Stomach smooth muscle (tissue), 2 donors: ENCODE data around the gene TEX13B.

Experiments
- H3K27ac ChIP-seq: one replicate; pipeline ENCODE4 v1.7.0; 2013; ENCODE audit warnings: mild to moderate bottlenecking, low read length, inconsistent platforms
- H3K27me3 ChIP-seq, 2 donors: one replicate each; pipeline ENCODE4 v1.7.0; 2013; ENCODE audit warnings: low read length in 2 of 2; ENCODE audit not compliant: insufficient read depth in 2 of 2, control insufficient read depth in 1 of 2
- H3K36me3 ChIP-seq, 2 donors: one replicate each; pipeline ENCODE4 v1.7.0; 2013; ENCODE audit warnings: low read length in 2 of 2; ENCODE audit not compliant: control insufficient read depth in 2 of 2, insufficient read depth in 2 of 2
- H3K4me1 ChIP-seq: one replicate; pipeline ENCODE4 v1.7.0; 2013; ENCODE audit warnings: low read length; ENCODE audit not compliant: control insufficient read depth, insufficient read depth
- H3K4me3 ChIP-seq, 2 donors: one replicate each; pipeline ENCODE4 v1.7.0; 2013; ENCODE audit warnings: low read length in 2 of 2
- H3K9ac ChIP-seq, 2 donors: one replicate each; pipeline ENCODE4 v1.7.0; 2013; ENCODE audit warnings: low read length in 2 of 2, mild to moderate bottlenecking in 1 of 2
- H3K9me3 ChIP-seq, 2 donors: one replicate each; pipeline ENCODE4 v1.7.0; 2013; ENCODE audit warnings: low read length in 2 of 2; ENCODE audit not compliant: control insufficient read depth in 2 of 2
- donor health status: healthy.
- donor health status: Pancreatic carcinoma.

Gene TEX13B, protein sequence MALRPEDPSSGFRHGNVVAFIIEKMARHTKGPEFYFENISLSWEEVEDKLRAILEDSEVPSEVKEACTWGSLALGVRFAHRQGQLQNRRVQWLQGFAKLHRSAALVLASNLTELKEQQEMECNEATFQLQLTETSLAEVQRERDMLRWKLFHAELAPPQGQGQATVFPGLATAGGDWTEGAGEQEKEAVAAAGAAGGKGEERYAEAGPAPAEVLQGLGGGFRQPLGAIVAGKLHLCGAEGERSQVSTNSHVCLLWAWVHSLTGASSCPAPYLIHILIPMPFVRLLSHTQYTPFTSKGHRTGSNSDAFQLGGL

DNA sequence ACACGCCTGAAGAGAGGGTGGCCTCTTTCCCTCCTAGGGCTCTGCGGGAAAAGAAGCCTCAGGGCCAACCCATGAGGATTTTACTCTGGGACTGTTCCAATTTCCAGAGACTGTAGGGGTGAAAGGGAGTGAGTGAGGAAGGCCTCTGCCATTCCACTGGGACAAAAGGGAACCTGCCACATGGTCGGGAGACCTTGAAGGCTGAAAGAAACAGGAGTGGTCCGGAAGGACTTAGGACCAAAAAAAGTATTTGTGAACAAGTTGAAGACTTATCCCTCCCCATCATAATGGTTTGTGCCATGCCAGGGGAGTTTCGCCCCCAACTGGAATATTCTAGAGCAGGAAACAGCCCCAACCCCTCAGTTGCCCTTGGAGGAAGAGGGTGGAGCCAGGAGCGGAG, at the start of gene TEX13B:
TEX13B (minus strand) TSS at position 15 of the 400 bp plus-strand sequence. CDS start 243 bp downstream, outside the sequence.
- no peaks in the 10 kb centered on the region for H3K9me3 ChIP-seq
- no peak within 1 kb of the TSS for H3K4me3 ChIP-seq
- peaks cover 0 to 10% of the 10 kb centered on the region in 2 donors for H3K27me3 ChIP-seq
- H3K4me1 ChIP-seq = no peaks in the 10 kb centered on the region
- H3K36me3 ChIP-seq = no peaks in the 10 kb centered on the region
- no peak within 1 kb of the TSS for H3K9ac ChIP-seq
- H3K27ac ChIP-seq = no peak within 1 kb of the TSS

DNA sequence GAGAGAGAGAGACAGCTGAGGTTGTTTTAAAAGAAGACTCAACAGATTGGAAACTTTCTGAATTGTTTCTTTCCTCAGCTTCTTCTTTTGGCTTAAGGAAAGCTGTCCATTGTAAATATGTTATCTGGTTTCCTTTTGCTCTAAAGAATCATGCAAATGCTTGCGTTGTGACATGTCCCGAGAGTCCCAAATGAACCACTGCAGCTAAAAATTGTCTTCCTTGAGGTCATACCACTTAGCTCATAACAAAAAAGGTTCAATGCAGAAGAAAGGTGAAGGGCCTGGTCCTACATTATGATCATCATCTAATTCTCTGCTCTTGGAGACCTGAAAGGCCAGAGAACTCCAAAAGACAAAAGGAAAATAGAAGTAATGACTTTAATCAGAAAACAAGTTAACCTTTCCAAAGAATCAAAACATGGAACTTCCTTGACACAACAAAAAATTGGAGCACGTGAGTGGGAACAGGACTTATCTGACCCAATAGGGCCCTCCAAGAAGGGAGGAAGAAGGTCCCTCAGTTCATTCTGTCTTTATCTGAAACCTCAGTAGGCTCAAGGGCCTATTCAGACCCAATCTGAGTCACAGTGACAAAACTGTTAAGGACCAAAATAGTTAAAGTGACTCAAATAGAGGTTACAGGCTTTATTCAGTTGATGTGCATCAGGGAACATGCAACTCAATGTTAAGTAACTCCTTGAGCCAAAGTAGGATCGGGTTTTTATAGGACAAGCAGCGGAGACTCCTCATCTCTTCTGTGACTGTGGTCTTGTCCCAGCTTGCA, 48.0 kb upstream of the TEX13B start:
- H3K27ac ChIP-seq = no peak overlapping the region
- no peak overlapping the region for H3K4me3 ChIP-seq
- H3K4me1 ChIP-seq = no peaks in the 10 kb centered on the region
- H3K36me3 ChIP-seq = no peaks in the 10 kb centered on the region
- peaks cover 0 to 6% of the 10 kb centered on the region in 2 donors for H3K27me3 ChIP-seq
- H3K9ac ChIP-seq = no peak overlapping the region
- no peaks in the 10 kb centered on the region for H3K9me3 ChIP-seq

DNA sequence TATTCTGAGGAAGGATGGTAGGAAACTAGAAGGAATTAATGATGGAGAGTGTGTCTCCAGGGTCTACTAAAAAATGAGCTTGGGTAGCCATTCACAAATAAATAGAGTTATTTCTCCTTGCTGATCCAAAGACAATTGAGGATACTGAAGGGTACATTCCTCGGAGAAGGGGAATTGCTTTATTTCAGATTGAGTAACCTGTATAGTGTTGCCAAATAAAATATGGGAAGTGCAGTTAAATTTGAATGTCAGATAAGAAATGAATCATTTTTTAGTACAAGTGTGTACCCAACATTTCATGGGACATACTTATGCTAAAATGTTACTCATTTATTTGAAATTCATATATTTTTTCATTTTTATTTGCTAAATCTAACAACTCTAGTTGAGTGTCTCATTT, 46.7 kb upstream of the TEX13B start:
- Histone ChIP-seq H3K4me3 (no peak overlapping the region), H3K36me3 (no peaks in the 10 kb centered on the region), H3K4me1 (no peaks in the 10 kb centered on the region), H3K27me3 (peaks cover 0 to 6% of the 10 kb centered on the region in 2 donors), H3K9me3 (no peaks in the 10 kb centered on the region), H3K9ac (no peak overlapping the region), H3K27ac (no peak overlapping the region)

DNA sequence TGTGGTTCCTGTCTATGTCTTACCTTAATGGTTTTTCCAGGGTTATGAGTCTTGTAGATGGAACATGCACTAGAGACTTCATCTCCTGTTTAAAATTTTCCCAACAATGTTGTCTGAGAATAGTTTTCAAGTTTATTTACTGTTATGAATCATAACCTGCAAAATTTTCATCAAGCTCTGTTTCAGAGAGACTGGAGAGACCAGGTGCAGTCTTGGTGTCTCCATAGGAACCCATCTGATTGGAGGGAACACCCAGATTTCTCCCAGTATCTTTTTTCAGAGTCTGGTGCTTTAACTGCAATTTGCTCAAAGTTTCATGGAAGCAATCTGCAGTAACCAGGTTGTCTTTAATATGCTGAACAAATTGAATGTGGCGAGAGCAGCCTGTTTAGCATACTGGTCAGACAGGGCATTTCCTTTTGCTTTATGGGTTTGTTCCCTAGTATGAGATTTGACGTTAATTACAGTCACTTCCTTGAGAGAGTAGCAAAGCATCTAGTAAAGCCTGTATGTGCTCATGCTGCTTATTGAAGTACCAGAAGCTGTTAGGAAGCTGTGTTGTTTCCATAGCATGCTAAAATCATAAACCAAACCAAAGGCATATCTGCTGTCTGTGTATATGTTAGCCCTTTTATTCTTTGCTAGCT, 43.9 kb upstream of the TEX13B start:
- Histone ChIP-seq H3K36me3 (no peaks in the 10 kb centered on the region), H3K4me3 (no peak overlapping the region), H3K27me3 (no peaks in the 10 kb centered on the region), H3K9ac (no peak overlapping the region), H3K4me1 (no peaks in the 10 kb centered on the region), H3K9me3 (no peaks in the 10 kb centered on the region), H3K27ac (no peak overlapping the region)

DNA sequence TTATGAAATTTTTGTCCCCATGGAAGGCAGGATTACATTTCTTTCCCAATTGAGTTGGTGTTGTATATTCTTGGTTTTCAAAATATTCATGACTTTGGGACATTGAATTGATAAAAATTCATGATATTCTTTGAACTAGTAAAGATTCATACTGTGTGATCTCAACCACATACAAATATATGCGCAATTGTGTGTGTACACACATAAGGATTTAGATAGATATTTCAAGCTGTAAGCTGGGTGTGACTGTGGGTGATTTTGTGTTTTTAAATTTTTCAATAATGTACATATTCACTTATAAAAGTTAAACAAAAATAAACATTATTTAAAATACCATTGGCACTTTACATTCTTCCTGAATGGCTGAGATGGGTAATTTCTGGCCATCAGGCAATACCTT, 43.2 kb upstream of the TEX13B start:
- no peak overlapping the region for H3K27ac ChIP-seq
- no peaks in the 10 kb centered on the region for H3K36me3 ChIP-seq
- no peaks in the 10 kb centered on the region for H3K4me1 ChIP-seq

DNA sequence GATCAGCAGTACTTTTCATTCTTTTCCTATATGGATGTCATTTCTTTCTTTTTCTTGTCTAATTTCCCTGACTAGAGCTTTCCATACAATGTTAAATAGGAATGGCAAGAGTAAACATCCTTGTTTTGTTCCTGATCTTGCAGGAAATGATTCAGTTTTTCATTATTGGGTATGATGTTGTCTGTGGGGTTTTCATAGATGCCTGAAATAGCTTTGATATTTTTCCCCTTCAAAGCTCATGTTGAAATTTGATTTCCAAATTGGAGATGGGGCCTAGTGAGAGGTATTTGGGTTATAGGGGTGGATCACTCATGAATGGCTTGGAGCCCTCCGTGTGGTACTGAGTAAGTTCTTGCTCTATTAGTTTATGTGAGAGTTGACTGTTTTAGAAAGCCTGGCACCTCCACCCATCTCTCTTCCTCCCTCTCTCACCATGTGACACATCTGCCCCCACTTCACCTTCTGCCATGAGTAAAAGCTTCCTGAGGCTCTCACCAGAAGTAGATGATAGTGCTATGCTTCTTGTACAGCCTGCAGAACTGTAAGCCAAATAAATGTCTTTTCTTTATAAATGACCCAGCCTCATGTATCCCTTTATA, 40.4 kb upstream of the TEX13B start:
- no peaks in the 10 kb centered on the region for H3K9me3 ChIP-seq
- H3K4me3 ChIP-seq = no peak overlapping the region
- H3K9ac ChIP-seq = no peak overlapping the region
- no peak overlapping the region for H3K27ac ChIP-seq
- no peaks in the 10 kb centered on the region for H3K36me3 ChIP-seq
- peaks cover 0 to 9% of the 10 kb centered on the region in 2 donors for H3K27me3 ChIP-seq
- H3K4me1 ChIP-seq = no peaks in the 10 kb centered on the region

More for the DNA sequence above, 43.2 kb upstream of the TEX13B start:
- H3K27me3 ChIP-seq = no peaks in the 10 kb centered on the region
- H3K4me3 ChIP-seq = no peak overlapping the region
- no peak overlapping the region for H3K9ac ChIP-seq
- no peaks in the 10 kb centered on the region for H3K9me3 ChIP-seq

DNA sequence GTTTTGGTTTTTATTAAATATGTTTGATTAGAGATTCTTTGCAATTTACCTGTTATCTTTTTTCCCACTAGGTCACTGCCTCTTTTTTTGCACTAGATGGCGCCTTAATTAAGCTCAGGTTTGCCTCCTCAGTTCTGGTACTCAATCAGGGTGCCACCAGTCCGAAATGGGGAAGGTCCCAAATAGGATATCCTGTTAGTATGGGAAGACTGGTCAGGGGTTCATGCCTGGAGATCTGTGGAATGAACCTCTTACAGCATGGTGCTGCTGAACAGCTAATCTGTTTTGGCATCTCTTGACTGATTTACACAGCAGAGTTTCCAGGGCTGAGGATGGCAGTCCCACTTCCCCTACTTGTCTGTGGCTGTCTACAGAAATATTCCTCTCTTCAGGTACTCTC, 38.5 kb upstream of the TEX13B start:
- Histone ChIP-seq H3K9ac (no peak overlapping the region), H3K4me3 (no peak overlapping the region), H3K27me3 (peaks cover 0 to 9% of the 10 kb centered on the region in 2 donors), H3K36me3 (no peaks in the 10 kb centered on the region), H3K9me3 (no peaks in the 10 kb centered on the region), H3K27ac (no peak overlapping the region), H3K4me1 (no peaks in the 10 kb centered on the region)

DNA sequence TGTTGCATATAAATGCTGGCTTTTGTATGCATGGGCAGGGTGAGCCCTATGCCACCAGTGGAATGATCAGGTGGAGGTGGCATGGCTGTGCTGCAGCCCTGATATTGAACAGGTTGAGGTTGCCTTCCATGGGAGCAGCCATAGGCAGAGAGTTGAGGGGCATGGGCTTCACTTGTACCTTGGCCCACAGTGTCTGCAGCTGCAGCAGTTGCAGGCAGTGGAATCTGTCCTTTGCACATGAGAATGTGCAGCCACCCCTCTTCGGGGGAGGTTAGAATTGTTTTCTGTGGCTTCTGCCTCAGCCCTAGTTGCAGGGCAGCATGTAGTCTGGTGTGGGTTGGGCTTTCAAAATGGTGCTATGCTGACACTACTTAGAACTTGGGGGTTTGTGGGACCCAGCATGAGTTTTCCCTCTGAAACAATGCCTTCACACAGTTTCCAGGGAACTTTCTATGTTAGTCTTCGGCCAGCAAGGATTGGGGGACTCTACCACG, 37.3 kb upstream of the TEX13B start:
- H3K4me3 ChIP-seq = no peak overlapping the region
- H3K27me3 ChIP-seq = peaks cover 0 to 9% of the 10 kb centered on the region in 2 donors
- no peaks in the 10 kb centered on the region for H3K9me3 ChIP-seq

DNA sequence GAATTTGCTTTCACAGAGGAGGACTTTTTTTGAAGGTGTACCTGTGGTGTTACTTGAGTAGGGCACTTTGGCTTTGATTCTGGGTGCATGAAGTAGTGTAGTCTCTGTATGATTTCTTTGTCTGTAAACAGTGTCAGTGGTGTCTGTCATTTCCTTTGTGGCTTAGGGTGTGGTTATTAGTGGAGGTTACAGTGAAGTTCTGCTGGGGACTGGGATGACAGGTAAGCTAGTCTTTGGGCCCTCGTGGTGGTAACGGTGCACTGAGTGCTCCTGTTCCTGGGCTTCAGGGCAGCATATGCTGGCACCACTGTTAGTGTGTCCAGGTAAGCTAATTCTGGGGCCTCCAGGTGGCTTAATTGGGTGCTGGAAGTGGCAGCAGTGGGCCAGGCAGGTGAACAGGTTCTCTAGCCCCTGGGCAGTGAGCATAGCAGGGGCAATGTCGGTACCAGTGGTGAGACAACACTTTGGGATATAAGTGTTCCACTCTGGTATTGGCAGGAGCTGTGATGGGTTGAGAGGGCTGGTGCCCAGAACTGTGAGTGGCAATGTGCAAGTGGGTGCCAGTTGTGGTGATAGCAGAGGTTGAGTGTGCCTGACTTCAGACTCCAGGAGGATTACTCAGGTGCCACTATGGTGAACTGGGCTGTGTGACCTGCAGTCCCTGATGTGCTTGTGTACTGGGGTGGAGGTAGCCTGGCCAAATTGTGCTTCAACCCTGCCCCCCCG, 36.6 kb upstream of the TEX13B start:
- H3K36me3 ChIP-seq = no peaks in the 10 kb centered on the region
- no peaks in the 10 kb centered on the region for H3K4me1 ChIP-seq
- H3K27me3 ChIP-seq = peaks cover 0 to 9% of the 10 kb centered on the region in 2 donors
- no peak overlapping the region for H3K9ac ChIP-seq
- H3K27ac ChIP-seq = no peak overlapping the region
- no peaks in the 10 kb centered on the region for H3K9me3 ChIP-seq
- no peak overlapping the region for H3K4me3 ChIP-seq

More for the DNA sequence above, 37.3 kb upstream of the TEX13B start:
- no peak overlapping the region for H3K27ac ChIP-seq
- H3K4me1 ChIP-seq = no peaks in the 10 kb centered on the region
- no peak overlapping the region for H3K9ac ChIP-seq
- no peaks in the 10 kb centered on the region for H3K36me3 ChIP-seq
